Ovary (tissue), 9 donors: ENCODE results near the gene NBEA. TPM values are rescaled to one million over a fixed set of nuclear protein-coding genes. Genes with fewer than 3 reads are reported as not detected.

Experiments used
- DNase-seq, 5 donors: peaks; one replicate each; pipeline ENCODE4 v3.0.0-alpha.2; 2019 to 2020
- H3K27ac ChIP-seq, 2 donors: fragments of 200-600 bp; one replicate each; pipeline versions ENCODE4 v1.5.1 to v1.8.0; 2019 to 2022
- H3K27me3 ChIP-seq: fragments of 200-600 bp; one replicate; pipeline ENCODE4 v1.8.0; 2022
- H3K36me3 ChIP-seq: fragments of 200-600 bp; sonication (generic); one replicate; pipeline ENCODE4 v1.5.1; 2019
- H3K4me1 ChIP-seq: one replicate; pipeline ENCODE4 v1.8.1; 2013; ENCODE audit warnings: mild to moderate bottlenecking, moderate library complexity; ENCODE audit not compliant: insufficient read depth
- H3K4me3 ChIP-seq: fragments of 200-600 bp; sonication (generic); one replicate; pipeline ENCODE4 v1.5.1; 2017
- H3K9me3 ChIP-seq, 2 donors: fragments of 200-600 bp in 1 of 2; sonication (generic) in 1 of 2; one replicate each; pipeline versions ENCODE4 v1.5.1 to v1.8.1; 2013 to 2019; ENCODE audit warnings: mild to moderate bottlenecking in 1 of 2, moderate library complexity in 1 of 2
- CTCF ChIP-seq, 3 donors: fragments of 450-650 bp in 2 of 3; fragments of 200-600 bp in 1 of 3; IDR thresholded peaks; one replicate each; pipeline versions ENCODE4 v1.5.1 to v1.8.0; 2016 to 2022; ENCODE audit warnings: antibody characterized with exemption in 3 of 3, mild to moderate bottlenecking in 1 of 3
- EP300 ChIP-seq: sonication (generic); formaldehyde crosslinking; IDR thresholded peaks from one replicate; pipeline ENCODE4 v1.6.1; 2017; ENCODE audit warnings: antibody characterized with exemption
- POLR2A ChIP-seq: fragments of 450-650 bp; IDR thresholded peaks from one replicate; pipeline ENCODE4 v1.6.1; 2017; ENCODE audit warnings: antibody characterized with exemption, mild to moderate bottlenecking, moderate library complexity
- WGBS, 3 donors: extraction: QIAGEN DNeasy Blood & Tissue Kit in 1 of 3; methylation state at CpG; one replicate each; pipeline versions ENCODE4 v1.1.5 to v1.1.7; 2013 to 2017; 5-methylcytosine and 5-hydroxymethylcytosine counted together
- intact Hi-C, 4 donors: fragments of 100-400 bp; cut with DNase I; formaldehyde crosslinking; loops; one replicate each; pipeline versions ENCODE4 v1.11.0 to v1.15.1; 2022 to 2023
- polyA plus RNA-seq, 2 donors: library from polyadenylated mRNA; stranded (reverse); fragments of 200-250 nt in 1 of 2; fragments of 350-450 nt in 1 of 2; fragmentation: Illumina TruSeq in 1 of 2; extraction: RNeasy Lipid Tissue Mini Kit (QIAGEN cat#74804) in 1 of 2; gene quantifications; one replicate each; pipeline ENCODE4 v1.2.3, GENCODE V29; 2013 to 2014
- total RNA-seq, 7 donors: library from RNA; depleted of rRNA in 2 of 7; stranded (reverse); fragments of >200 nt in 2 of 7; fragmentation: NEBNext Ultra II Directional in 3 of 7; extraction: Animal tissue kit (Norgen Biotek cat#: 25700) in 3 of 7; gene quantifications; one replicate each; pipeline versions ENCODE4 v1.1.0 to v1.2.4, GENCODE V29; 2016 to 2023
- donor health status: DM: no; HTN: no; CAD: no; lungs with moderate emphysema.
- donor health status: DM: no; HTN: no; CAD: no.
- donor health status: Bipolar disorder and iron deficiency.
- donor health status: DM: yes; HTN: yes; CAD: no.
- donor health status: DM: no; HTN: no; CAD: no.
- donor health status: DM: yes; HTN: yes; CAD: no.

Gene NBEA
- total and polyA plus RNA-seq, 9 donors = 5.8 to 18.9 (median 16.0) TPM

- no peaks in the 10 kb centered on the region for H3K4me1 ChIP-seq
- intact Hi-C loops = no loop called here
- H3K9me3 ChIP-seq = no peaks in the 10 kb centered on the region
- no peaks in the 10 kb centered on the region for H3K36me3 ChIP-seq
- no peak for DNase-seq
- no peak overlapping the region for H3K4me3 ChIP-seq
- 66 to 97% (median 94%) methylated on average over 1 of the region's 1 CpG for WGBS, 3 donors
- H3K27ac ChIP-seq = no peak overlapping the region
- peaks cover 3% of the 10 kb centered on the region for H3K27me3 ChIP-seq
- TF ChIP-seq EP300 (no peak), POLR2A (no peak), CTCF (IDR thresholded peaks at IDR 0.05) (no peak)
Measured at GRCh38 chr13:35292329-35292728, 350.3 kb downstream of the NBEA start.

- intact Hi-C loops = no loop called here
- TF ChIP-seq CTCF (IDR thresholded peaks at IDR 0.05) = no peak
- TF ChIP-seq EP300 = no peak
- TF ChIP-seq POLR2A = no peak
- no peaks in the 10 kb centered on the region for H3K4me1 ChIP-seq
- no peak overlapping the region for H3K4me3 ChIP-seq
- H3K36me3 ChIP-seq = no peaks in the 10 kb centered on the region
- no peak overlapping the region for H3K27ac ChIP-seq
- DNase-seq = no peak
- H3K9me3 ChIP-seq = no peaks in the 10 kb centered on the region
- peaks cover 3% of the 10 kb centered on the region for H3K27me3 ChIP-seq
Measured at GRCh38 chr13:35293579-35294226, 351.6 kb downstream of the NBEA start.

- 91 to 97% (median 94%) methylated on average over 2 of the region's 2 CpGs for WGBS, 3 donors
- H3K9me3 ChIP-seq = no peaks in the 10 kb centered on the region
- H3K4me3 ChIP-seq = no peak overlapping the region
- H3K36me3 ChIP-seq = no peaks in the 10 kb centered on the region
- TF ChIP-seq CTCF (IDR thresholded peaks at IDR 0.05) (no peak), POLR2A (no peak), EP300 (no peak)
- H3K27ac ChIP-seq = no peak overlapping the region
- no peaks in the 10 kb centered on the region for H3K27me3 ChIP-seq
- intact Hi-C loops = no loop called here
- no peaks in the 10 kb centered on the region for H3K4me1 ChIP-seq
- no peak for DNase-seq
Measured at GRCh38 chr13:35309706-35310105, 367.6 kb downstream of the NBEA start.

GRCh38 chr13:35332134-35332533, 390.1 kb downstream of the NBEA start:
- Histone ChIP-seq H3K9me3 (no peaks in the 10 kb centered on the region), H3K36me3 (no peaks in the 10 kb centered on the region), H3K27ac (no peak overlapping the region), H3K4me1 (no peaks in the 10 kb centered on the region), H3K4me3 (no peak overlapping the region), H3K27me3 (no peaks in the 10 kb centered on the region)
- 92 to 95% (median 95%) methylated on average over 3 of the region's 3 CpGs for WGBS, 3 donors
- DNase-seq = no peak
- TF ChIP-seq CTCF (IDR thresholded peaks at IDR 0.05) = no peak
- TF ChIP-seq EP300 = no peak
- TF ChIP-seq POLR2A = no peak
- intact Hi-C loops = no loop called here
